Liver (tissue), 9 donors: ENCODE measurements around the gene SLC12A3. TPM values are rescaled to one million over a fixed set of nuclear protein-coding genes. Genes with fewer than 3 reads are reported as not detected.

ENCODE experiments used
- DNase-seq: peaks from one replicate; pipeline ENCODE4 v3.0.0-alpha.2; 2017; ENCODE audit warnings: low spot score
- H3K27ac ChIP-seq, 2 donors: one replicate each; pipeline ENCODE4 v1.7.0; 2013; ENCODE audit warnings: inconsistent platforms in 2 of 2, low read length in 2 of 2, control low read depth in 1 of 2, low read depth in 1 of 2, mild to moderate bottlenecking in 1 of 2
- H3K27me3 ChIP-seq, 4 donors: one replicate each; pipeline versions ENCODE4 v1.6.1 to v1.7.0; 2013; ENCODE audit warnings: low read length in 3 of 4, inconsistent platforms in 1 of 4, mild to moderate bottlenecking in 1 of 4, moderate library complexity in 1 of 4; ENCODE audit not compliant: control insufficient read depth in 4 of 4, insufficient read depth in 4 of 4
- H3K36me3 ChIP-seq, 4 donors: one replicate each; pipeline versions ENCODE4 v1.6.1 to v1.7.0; 2013; ENCODE audit warnings: low read length in 3 of 4, mild to moderate bottlenecking in 3 of 4, low read depth in 1 of 4, moderate library complexity in 1 of 4; ENCODE audit not compliant: control insufficient read depth in 4 of 4, insufficient read depth in 3 of 4
- H3K4me1 ChIP-seq, 4 donors: one replicate each; pipeline versions ENCODE4 v1.6.1 to v1.7.0; 2013; ENCODE audit warnings: low read length in 3 of 4, mild to moderate bottlenecking in 3 of 4, moderate library complexity in 1 of 4; ENCODE audit not compliant: control insufficient read depth in 4 of 4, insufficient read depth in 4 of 4
- H3K4me3 ChIP-seq, 3 donors: one replicate each; pipeline versions ENCODE4 v1.6.1 to v1.7.0; 2013; ENCODE audit warnings: low read length in 3 of 3, control low read depth in 1 of 3, low read depth in 1 of 3, mild to moderate bottlenecking in 1 of 3
- H3K9ac ChIP-seq, 2 donors: one replicate each; pipeline ENCODE4 v1.7.0; 2013; ENCODE audit warnings: low read length in 2 of 2, mild to moderate bottlenecking in 2 of 2, moderate library complexity in 2 of 2, control low read depth in 1 of 2, low read depth in 1 of 2
- H3K9me3 ChIP-seq, 4 donors: one replicate each; pipeline versions ENCODE4 v1.6.1 to v1.7.0; 2013; ENCODE audit warnings: low read length in 3 of 4; ENCODE audit not compliant: control insufficient read depth in 4 of 4
- ATF3 ChIP-seq: IDR thresholded peaks from 2 replicates; pipeline ENCODE4 v1.6.1; 2016; ENCODE audit warnings: antibody characterized with exemption
- CTCF ChIP-seq: fragments of 150-350 bp; IDR thresholded peaks from 2 replicates; pipeline ENCODE4 v1.5.1; 2017; ENCODE audit warnings: improper control_type of control experiment, low read depth, low read length; ENCODE audit not compliant: missing input control
- FOXA1 ChIP-seq: IDR thresholded peaks from 2 replicates; pipeline ENCODE4 v1.6.1; 2016; ENCODE audit warnings: antibody characterized with exemption
- FOXA2 ChIP-seq: IDR thresholded peaks from 2 replicates; pipeline ENCODE4 v1.6.1; 2016; ENCODE audit warnings: antibody characterized with exemption
- GABPA ChIP-seq, 2 donors: IDR thresholded peaks in 1 of 2; conservative IDR thresholded peaks in 1 of 2; 2 replicates each; pipeline ENCODE4 v1.6.1; 2016; ENCODE audit warnings: antibody characterized with exemption in 2 of 2, mild to moderate bottlenecking in 1 of 2, moderate library complexity in 1 of 2
- HNF4A ChIP-seq, 2 donors: conservative IDR thresholded peaks; 2 replicates each; pipeline ENCODE4 v1.6.1; 2016; ENCODE audit warnings: antibody characterized with exemption in 2 of 2, mild to moderate bottlenecking in 2 of 2
- HNF4G ChIP-seq: IDR thresholded peaks from 2 replicates; pipeline ENCODE4 v1.6.1; 2016; ENCODE audit warnings: antibody characterized with exemption
- JUND ChIP-seq, 2 donors: IDR thresholded peaks; 2 replicates each; pipeline ENCODE4 v1.6.1; 2016; ENCODE audit warnings: antibody characterized with exemption in 2 of 2
- MAX ChIP-seq: IDR thresholded peaks from 2 replicates; pipeline ENCODE4 v1.6.1; 2016; ENCODE audit warnings: antibody characterized with exemption
- NR2F2 ChIP-seq: IDR thresholded peaks from 2 replicates; pipeline ENCODE4 v1.6.1; 2016; ENCODE audit warnings: antibody characterized with exemption
- RAD21 ChIP-seq, 2 donors: IDR thresholded peaks; 2 replicates each; pipeline ENCODE4 v1.6.1; 2016; ENCODE audit warnings: antibody characterized with exemption in 2 of 2, mild to moderate bottlenecking in 2 of 2
- RXRA ChIP-seq, 2 donors: IDR thresholded peaks; 2 replicates each; pipeline ENCODE4 v1.6.1; 2017 to 2018; ENCODE audit warnings: antibody characterized with exemption in 2 of 2, mild to moderate bottlenecking in 1 of 2
- TAF1 ChIP-seq: conservative IDR thresholded peaks from 2 replicates; pipeline ENCODE4 v1.6.1; 2016; ENCODE audit warnings: antibody characterized with exemption, mild to moderate bottlenecking
- YY1 ChIP-seq: IDR thresholded peaks from 2 replicates; pipeline ENCODE4 v1.6.1; 2016; ENCODE audit warnings: antibody characterized with exemption, mild to moderate bottlenecking
- ZBTB33 ChIP-seq: IDR thresholded peaks from 2 replicates; pipeline ENCODE4 v1.6.1; 2016; ENCODE audit warnings: antibody characterized with exemption
- WGBS: extraction: QIAGEN DNeasy Blood & Tissue Kit; methylation state at CpG from one replicate; pipeline ENCODE4 v1.1.7; 2013; 5-methylcytosine and 5-hydroxymethylcytosine counted together
- polyA plus RNA-seq, 2 donors: library from polyadenylated mRNA; stranded (reverse) in 1 of 2; unstranded in 1 of 2; fragments of 200-250 nt in 1 of 2; fragments of >200 nt in 1 of 2; fragmentation: Nextera tagmentation in 1 of 2; extraction: Ambion mirVana in 1 of 2; gene quantifications; one replicate each; pipeline versions ENCODE4 v1.2.1 to v1.2.3, GENCODE V29; 2013 to 2015
- total RNA-seq, 2 donors: library from RNA; depleted of rRNA; stranded (reverse); fragments of >200 nt; gene quantifications; one replicate each; pipeline ENCODE4 v1.2.3, GENCODE V29; 2014
- donor health status: healthy.
- donor health status: healthy.
- donor health status: healthy.
- donor health status: healthy.
- donor health status: healthy.

SLC12A3 gene
- total and polyA plus RNA-seq, 4 donors: 0.09 TPM; not detected in 3

GRCh38 chr16:56891685-56892084 lies 26.7 kb downstream of the SLC12A3 start:
- 89% methylated on average over 11 of the region's 11 CpGs for WGBS
- TF ChIP-seq ATF3: no peak
- TF ChIP-seq HNF4G: no peak
- no peak for TF ChIP-seq FOXA1
- no peak for TF ChIP-seq CTCF
- TF ChIP-seq HNF4A (conservative IDR thresholded peaks at IDR 0.05): no peak
- TF ChIP-seq RXRA (IDR thresholded peaks at IDR 0.05): no peak
- Histone ChIP-seq H3K9ac (no peak overlapping the region), H3K4me3 (no peak overlapping the region), H3K36me3 (no peaks in the 10 kb centered on the region), H3K9me3 (no peaks in the 10 kb centered on the region), H3K27me3 (no peaks in the 10 kb centered on the region), H3K4me1 (peaks cover 0 to 2% (median 0%) of the 10 kb centered on the region in 4 donors), H3K27ac (no peak overlapping the region)
- no peak for DNase-seq

GRCh38 chr16:56892705-56893104 lies 27.7 kb downstream of the SLC12A3 start:
- no peak for DNase-seq
- H3K27me3 ChIP-seq: no peaks in the 10 kb centered on the region
- H3K9me3 ChIP-seq: no peaks in the 10 kb centered on the region
- no peak overlapping the region for H3K9ac ChIP-seq
- peaks cover 0 to 2% (median 0%) of the 10 kb centered on the region in 4 donors for H3K4me1 ChIP-seq
- TF ChIP-seq CTCF: no peak
- no peak for TF ChIP-seq JUND (IDR thresholded peaks at IDR 0.05)
- 84% methylated on average over 14 of the region's 14 CpGs for WGBS
- H3K4me3 ChIP-seq: no peak overlapping the region
- no peaks in the 10 kb centered on the region for H3K36me3 ChIP-seq
- no peak overlapping the region for H3K27ac ChIP-seq

GRCh38 chr16:56894331-56894917 lies 29.4 kb downstream of the SLC12A3 start:
- WGBS: 96% methylated on average over 12 of the region's 12 CpGs
- Histone ChIP-seq H3K9ac (no peak overlapping the region), H3K4me1 (peaks cover 0 to 2% (median 0%) of the 10 kb centered on the region in 4 donors), H3K9me3 (no peaks in the 10 kb centered on the region), H3K27ac (no peak overlapping the region), H3K36me3 (no peaks in the 10 kb centered on the region), H3K27me3 (no peaks in the 10 kb centered on the region), H3K4me3 (no peak overlapping the region)
- no peak for DNase-seq
- TF ChIP-seq FOXA1: no peak
- TF ChIP-seq TAF1: no peak
- TF ChIP-seq RAD21 (IDR thresholded peaks at IDR 0.05): no peak
- TF ChIP-seq FOXA2: no peak
- TF ChIP-seq JUND (IDR thresholded peaks at IDR 0.05): no peak
- no peak for TF ChIP-seq YY1
- TF ChIP-seq MAX: no peak
- no peak for TF ChIP-seq RXRA (IDR thresholded peaks at IDR 0.05)
- TF ChIP-seq HNF4A (conservative IDR thresholded peaks at IDR 0.05): no peak
- no peak for TF ChIP-seq CTCF
- no peak for TF ChIP-seq ATF3
- no peak for TF ChIP-seq GABPA (IDR thresholded peaks at IDR 0.05 in 1 of 2, conservative IDR thresholded peaks at IDR 0.05 in 1 of 2)
- TF ChIP-seq ZBTB33: no peak
- TF ChIP-seq HNF4G: no peak
- no peak for TF ChIP-seq NR2F2
